Right lobe of liver (tissue), 4 donors: ENCODE measurements around the gene HABP4.

Experiments used
- CTCF ChIP-seq, 4 donors: fragments of 200-600 bp in 3 of 4; fragments of 450-650 bp in 1 of 4; IDR thresholded peaks; one replicate each; pipeline versions ENCODE4 v1.5.1 to v1.8.0; 2016 to 2022; ENCODE audit warnings: antibody characterized with exemption in 4 of 4, mild to moderate bottlenecking in 2 of 4
- POLR2A ChIP-seq: fragments of 450-650 bp; IDR thresholded peaks from one replicate; pipeline ENCODE4 v1.6.1; 2017; ENCODE audit warnings: antibody characterized with exemption, mild to moderate bottlenecking
- donor health status: DM: no; HTN: no; CAD: no.
- donor health status: DM: no; HTN: no; CAD: no.
- donor health status: DM: no; HTN: yes; CAD: no.

GRCh38 chr9:96501633-96502538, 51.9 kb downstream of the HABP4 start:
- TF ChIP-seq CTCF (IDR thresholded peaks at IDR 0.05) (no peak), POLR2A (no peak)
